K562 (cell line): ENCODE data around the gene TNIK. TPM values are rescaled to one million over a fixed set of nuclear protein-coding genes. Genes with fewer than 3 reads are reported as not detected.

Source experiments
- ATAC-seq: fragments of 200-7000 bp; cut with Tn5 transposase; 3 replicates; pipeline ENCODE4 v1.9.1; 2020; ENCODE audit warnings: moderate library complexity
- BruUV-seq: library from RNA; stranded (reverse); fragments of 400-500 nt; replicated peaks from 2 replicates; lab custom pipeline; 2021; lab: Mats Ljungman, UMichigan
- CTCF ChIA-PET: fragments of 300-600 bp; formaldehyde crosslinking; extraction: SDS; loops from one replicate; lab custom pipeline; 2021; ENCODE audit warnings: low intra/inter-chr PET ratio; lab: Yijun Ruan, JAX
- POLR2A ChIA-PET: fragments of 300-600, 350-650 bp; sonication (Branson Sonifier 250); formaldehyde crosslinking; extraction: SDS; loops from one replicate; lab custom pipeline; 2021; ENCODE audit warnings: antibody characterized with exemption, inconsistent platforms; lab: Yijun Ruan, JAX
- DNase-seq, 4 experiments: peaks; one replicate each; pipeline versions ENCODE4 v3.0.0 to v3.0.0-alpha.2; 2011 to 2018; ENCODE audit warnings: low spot score in 3 of 4, mixed read lengths in 3 of 4; ENCODE audit errors: extremely low read depth in 1 of 4
- FAIRE-seq: peaks from 2 replicates; lab custom pipeline; 2011; peaks lifted over from hg19 to GRCh38; lab: Jason Lieb, UNC
- H2AFZ ChIP-seq: 2 replicates; pipeline ENCODE4 v1.6.0; 2011; ENCODE audit warnings: low read depth, low read length, control low read depth, inconsistent platforms
- H3K27ac ChIP-seq: fragments of 200-600 bp; 3 replicates; pipeline ENCODE4 v1.8.0; 2011; ENCODE audit warnings: low read depth, mild to moderate bottlenecking, control low read depth, inconsistent platforms, low read length, moderate library complexity, mixed read lengths; ENCODE audit errors: extremely low read depth
- H3K27me3 ChIP-seq, 2 experiments: fragments of 300-600 bp in 1 of 2; 2 replicates in 1 of 2; 3 replicates in 1 of 2; pipeline versions ENCODE4 v1.6.0 to v1.8.0; 2011; ENCODE audit warnings: inconsistent platforms in 2 of 2, low read length in 2 of 2, mild to moderate bottlenecking in 1 of 2, mixed read lengths in 1 of 2, moderate library complexity in 1 of 2; ENCODE audit not compliant: control insufficient read depth in 2 of 2, insufficient read depth in 2 of 2
- H3K36me3 ChIP-seq: fragments of 300-600 bp; 3 replicates; pipeline ENCODE4 v1.8.0; 2011; ENCODE audit warnings: mild to moderate bottlenecking, low read length, inconsistent platforms; ENCODE audit not compliant: control insufficient read depth, insufficient read depth
- H3K4me1 ChIP-seq, 2 experiments: fragments of 200-600 bp in 1 of 2; replicated peaks in 1 of 2; 2 replicates in 1 of 2; 3 replicates in 1 of 2; pipeline versions ENCODE4 v1.5.1 to v1.8.0; 2011; ENCODE audit warnings: inconsistent platforms in 2 of 2, low read length in 2 of 2, mild to moderate bottlenecking in 1 of 2, mixed read lengths in 1 of 2, moderate library complexity in 1 of 2; ENCODE audit not compliant: control insufficient read depth in 2 of 2, insufficient read depth in 2 of 2
- H3K4me2 ChIP-seq: 2 replicates; pipeline ENCODE4 v1.6.1; 2011; ENCODE audit warnings: low read length, control low read depth, inconsistent platforms, mixed read lengths; ENCODE audit not compliant: insufficient read depth
- H3K4me3 ChIP-seq: fragments of 200-600 bp; sonication (generic), shearing (Covaris generic); 2 replicates; pipeline ENCODE4 v1.5.1; 2016; ENCODE audit warnings: control low read depth, inconsistent platforms
- H3K79me2 ChIP-seq: fragments of 200-600 bp; 3 replicates; pipeline ENCODE4 v1.8.0; 2011; ENCODE audit warnings: low read length, inconsistent platforms; ENCODE audit not compliant: control insufficient read depth, insufficient read depth
- H3K9ac ChIP-seq, 2 experiments: 2 replicates each; pipeline versions ENCODE4 v1.6.0 to v1.6.1; 2011; ENCODE audit warnings: low read depth in 2 of 2, low read length in 2 of 2, control low read depth in 1 of 2, inconsistent platforms in 1 of 2, mild to moderate bottlenecking in 1 of 2, mixed read lengths in 1 of 2; ENCODE audit not compliant: insufficient read depth in 1 of 2
- H3K9me1 ChIP-seq: one replicate; pipeline ENCODE4 v1.6.0; 2011; ENCODE audit warnings: inconsistent platforms, mild to moderate bottlenecking, low read length, moderate library complexity; ENCODE audit not compliant: control insufficient read depth, insufficient read depth
- H3K9me3 ChIP-seq: replicated peaks from 2 replicates; pipeline ENCODE4 v1.5.1; 2011; ENCODE audit warnings: low read depth, low read length, inconsistent platforms; ENCODE audit not compliant: control insufficient read depth, insufficient read depth
- H4K20me1 ChIP-seq: replicated peaks from 2 replicates; pipeline ENCODE4 v1.6.1; 2011; ENCODE audit warnings: low read length, inconsistent platforms, mixed read lengths; ENCODE audit not compliant: control insufficient read depth, insufficient read depth
- DACH1 ChIP-seq: fragments of 450-650 bp; IDR thresholded peaks from 2 replicates; pipeline ENCODE4 v1.6.1; 2018; ENCODE audit not compliant: partially characterized antibody
- HDAC6 ChIP-seq: IDR thresholded peaks from 2 replicates; pipeline ENCODE4 v1.6.1; 2012; ENCODE audit warnings: low read depth, mild to moderate bottlenecking, control low read depth, inconsistent platforms, low read length, moderate library complexity
- PTRF ChIP-seq: fragments of 450-650 bp; IDR thresholded peaks from 2 replicates; pipeline ENCODE4 v1.6.1; 2016; ENCODE audit warnings: mild to moderate bottlenecking, missing genetic modification characterization, missing compliant biosample characterization
- SREBF2 ChIP-seq: sonication (generic); formaldehyde crosslinking; IDR thresholded peaks from 2 replicates; pipeline ENCODE4 v1.4.0; 2020; ENCODE audit warnings: mild to moderate bottlenecking, missing genetic modification reagents
- TGIF2 ChIP-seq: sonication (generic); formaldehyde crosslinking; IDR thresholded peaks from 2 replicates; pipeline ENCODE4 v1.8.1; 2022; ENCODE audit warnings: mild to moderate bottlenecking, missing genetic modification reagents, moderate library complexity
- ZNF551 ChIP-seq: fragments of 250-450 bp; sonication (Bioruptor Pico); IDR thresholded peaks from 2 replicates; pipeline ENCODE4 v1.5.0; 2021; ENCODE audit warnings: mild to moderate bottlenecking, moderate library complexity
- ZNF766 ChIP-seq: fragments of 200-800 bp; sonication (Bioruptor generic); conservative IDR thresholded peaks from 2 replicates; pipeline ENCODE4 v1.6.1; 2016; ENCODE audit warnings: missing genetic modification characterization, missing compliant biosample characterization
- WGBS: fragments of 100-300 bp; shearing (Covaris generic); methylation state at CpG from one replicate; pipeline ENCODE4 v1.1.6; 2016; ENCODE audit warnings: low coverage, mixed read lengths; ENCODE audit not compliant: insufficient coverage; ENCODE audit errors: missing lambda C conversion rate; 5-methylcytosine and 5-hydroxymethylcytosine counted together
- in situ Hi-C: fragments of 300-500 bp; cut with MboI; formaldehyde crosslinking; loops from 4 replicates; pipeline ENCODE4 v1.15.0; 2018; ENCODE audit warnings: inconsistent platforms, mixed read lengths
- intact Hi-C: fragments of 100-400 bp; cut with micrococcal nuclease; formaldehyde crosslinking; loops from 2 replicates; pipeline ENCODE4 v1.14.2; 2022
- polyA plus RNA-seq, 8 experiments: library from polyadenylated mRNA; depleted of rRNA in 4 of 8; stranded (reverse) in 5 of 8; unstranded in 3 of 8; fragments of >200 nt; fragmentation: Nextera tagmentation in 2 of 8; fragmentation: Illumina TruSeq in 1 of 8; extraction: Ambion mirVana in 2 of 8; extraction: Trizol in 1 of 8; gene quantifications; 2 replicates each; pipeline versions ENCODE4 v1.2.1 to v1.2.3, GENCODE V29; 2011 to 2014; ENCODE audit warnings: inconsistent platforms in 1 of 8, missing spikeins in 1 of 8
- total RNA-seq, 7 experiments: library from RNA; depleted of rRNA in 6 of 7; stranded (reverse); fragments of >200 nt in 6 of 7; fragmentation: Illumina TruSeq in 2 of 7; extraction: Trizol in 2 of 7; gene quantifications; 2 replicates each; pipeline versions ENCODE4 v1.2.1 to v1.2.3, GENCODE V29; 2011 to 2021; ENCODE audit warnings: low replicate concordance in 1 of 7
- TF ChIP-seq, protein P1 (sequence below): fragments of 250-450 bp; sonication (Bioruptor Pico); IDR thresholded peaks from 2 replicates; pipeline ENCODE4 v1.8.0; 2022; ENCODE audit warnings: inconsistent platforms
- TF ChIP-seq, protein P2 (sequence below): fragments of 450-650 bp; formaldehyde crosslinking; conservative IDR thresholded peaks from 2 replicates; pipeline ENCODE4 v1.4.0; 2022; ENCODE audit warnings: mild to moderate bottlenecking, missing genetic modification characterization
- TF ChIP-seq, protein P3 (sequence below): fragments of 200-800 bp; sonication (Bioruptor generic); IDR thresholded peaks from 2 replicates; pipeline ENCODE4 v1.6.1; 2017; ENCODE audit warnings: missing genetic modification characterization, missing compliant biosample characterization

TNIK gene
- total and polyA plus RNA-seq, 9 of the 15 experiments (the other 6 are each of a cell fraction or from before 2014, with no cell fraction given), result 6.6 to 39.0 (median 24.7) TPM

DNA sequence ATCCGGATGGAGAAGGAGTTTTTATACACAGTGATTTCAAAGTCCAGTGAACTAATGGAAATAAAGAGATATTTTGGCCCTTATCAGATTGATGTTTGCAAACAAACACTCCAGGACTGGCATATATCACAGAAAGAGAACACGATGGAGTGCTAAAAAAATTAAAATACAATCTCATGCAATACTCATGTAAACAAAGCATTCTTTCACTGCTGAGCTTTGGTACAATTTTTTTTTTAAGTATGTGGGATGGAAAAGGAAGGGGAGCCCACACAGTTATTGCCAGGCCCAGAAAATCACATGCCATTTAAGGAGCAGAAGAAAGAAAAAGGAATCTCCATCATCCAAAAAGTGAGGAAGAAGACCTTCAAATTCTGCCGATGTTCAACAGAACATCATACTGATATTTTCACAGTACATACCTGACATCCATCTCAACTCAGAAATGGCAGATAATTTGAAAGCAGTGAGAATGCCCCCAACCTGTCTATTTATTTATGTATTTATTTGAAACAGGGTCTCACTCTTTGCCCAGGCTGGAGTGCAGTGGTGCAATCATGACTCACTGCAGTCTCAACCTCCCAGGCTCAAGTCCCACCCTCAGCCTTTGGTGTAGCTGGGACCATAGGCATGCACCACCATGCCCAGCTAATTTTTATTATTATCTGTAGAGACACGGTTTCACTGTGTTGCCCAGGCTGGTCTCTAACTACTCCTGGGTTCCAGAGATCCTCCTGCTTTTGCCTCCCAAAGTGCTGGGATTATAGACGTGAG lies 326.2 kb downstream of the TNIK start:
- no peak overlapping the region for H2AFZ ChIP-seq
- POLR2A ChIA-PET, result interaction anchor here (0.7 kb wide), 1 partner anchor 182 kb away, joined by 3 read pairs; no protein-coding TSS in a partner anchor
- intact Hi-C loops (no loop called here), in situ Hi-C loops (no loop called here)
- no peak overlapping the region for H3K4me2 ChIP-seq
- no peak overlapping the region for H3K4me3 ChIP-seq
- H4K20me1 ChIP-seq, result no peaks in the 10 kb centered on the region
- H3K9ac ChIP-seq, result no peak overlapping the region
- H3K27ac ChIP-seq, result no peak overlapping the region
- CTCF ChIA-PET, result no interaction called here
- FAIRE-seq (no peak), ATAC-seq (no peak), DNase-seq (no peak)
- BruUV-seq, result no TSS peak
- H3K27me3 ChIP-seq, result no peaks in the 10 kb centered on the region
- H3K4me1 ChIP-seq, result no peaks in the 10 kb centered on the region
- H3K36me3 ChIP-seq, result peaks cover 16% of the 10 kb centered on the region
- no peaks in the 10 kb centered on the region for H3K79me2 ChIP-seq
- WGBS, result 65% methylated on average over 5 of the region's 5 CpGs
- H3K9me3 ChIP-seq, result no peaks in the 10 kb centered on the region
- no peaks in the 10 kb centered on the region for H3K9me1 ChIP-seq
- TF ChIP-seq, protein P1, sequence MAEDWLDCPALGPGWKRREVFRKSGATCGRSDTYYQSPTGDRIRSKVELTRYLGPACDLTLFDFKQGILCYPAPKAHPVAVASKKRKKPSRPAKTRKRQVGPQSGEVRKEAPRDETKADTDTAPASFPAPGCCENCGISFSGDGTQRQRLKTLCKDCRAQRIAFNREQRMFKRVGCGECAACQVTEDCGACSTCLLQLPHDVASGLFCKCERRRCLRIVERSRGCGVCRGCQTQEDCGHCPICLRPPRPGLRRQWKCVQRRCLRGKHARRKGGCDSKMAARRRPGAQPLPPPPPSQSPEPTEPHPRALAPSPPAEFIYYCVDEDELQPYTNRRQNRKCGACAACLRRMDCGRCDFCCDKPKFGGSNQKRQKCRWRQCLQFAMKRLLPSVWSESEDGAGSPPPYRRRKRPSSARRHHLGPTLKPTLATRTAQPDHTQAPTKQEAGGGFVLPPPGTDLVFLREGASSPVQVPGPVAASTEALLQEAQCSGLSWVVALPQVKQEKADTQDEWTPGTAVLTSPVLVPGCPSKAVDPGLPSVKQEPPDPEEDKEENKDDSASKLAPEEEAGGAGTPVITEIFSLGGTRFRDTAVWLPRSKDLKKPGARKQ (CRISPR knock-in tag), result no peak
- TF ChIP-seq HDAC6 (no peak), TGIF2 (CRISPR knock-in tag) (no peak), PTRF (tag) (no peak), ZNF551 (CRISPR knock-in tag) (no peak), SREBF2 (CRISPR knock-in tag) (no peak), ZNF766 (CRISPR knock-in tag) (no peak), DACH1 (no peak)
- TF ChIP-seq, protein P2, sequence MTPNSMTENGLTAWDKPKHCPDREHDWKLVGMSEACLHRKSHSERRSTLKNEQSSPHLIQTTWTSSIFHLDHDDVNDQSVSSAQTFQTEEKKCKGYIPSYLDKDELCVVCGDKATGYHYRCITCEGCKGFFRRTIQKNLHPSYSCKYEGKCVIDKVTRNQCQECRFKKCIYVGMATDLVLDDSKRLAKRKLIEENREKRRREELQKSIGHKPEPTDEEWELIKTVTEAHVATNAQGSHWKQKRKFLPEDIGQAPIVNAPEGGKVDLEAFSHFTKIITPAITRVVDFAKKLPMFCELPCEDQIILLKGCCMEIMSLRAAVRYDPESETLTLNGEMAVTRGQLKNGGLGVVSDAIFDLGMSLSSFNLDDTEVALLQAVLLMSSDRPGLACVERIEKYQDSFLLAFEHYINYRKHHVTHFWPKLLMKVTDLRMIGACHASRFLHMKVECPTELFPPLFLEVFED, result no peak
- TF ChIP-seq, protein P3, sequence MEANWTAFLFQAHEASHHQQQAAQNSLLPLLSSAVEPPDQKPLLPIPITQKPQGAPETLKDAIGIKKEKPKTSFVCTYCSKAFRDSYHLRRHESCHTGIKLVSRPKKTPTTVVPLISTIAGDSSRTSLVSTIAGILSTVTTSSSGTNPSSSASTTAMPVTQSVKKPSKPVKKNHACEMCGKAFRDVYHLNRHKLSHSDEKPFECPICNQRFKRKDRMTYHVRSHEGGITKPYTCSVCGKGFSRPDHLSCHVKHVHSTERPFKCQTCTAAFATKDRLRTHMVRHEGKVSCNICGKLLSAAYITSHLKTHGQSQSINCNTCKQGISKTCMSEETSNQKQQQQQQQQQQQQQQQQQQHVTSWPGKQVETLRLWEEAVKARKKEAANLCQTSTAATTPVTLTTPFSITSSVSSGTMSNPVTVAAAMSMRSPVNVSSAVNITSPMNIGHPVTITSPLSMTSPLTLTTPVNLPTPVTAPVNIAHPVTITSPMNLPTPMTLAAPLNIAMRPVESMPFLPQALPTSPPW (CRISPR knock-in tag), result no peak
